IMR-90 (cell line): ENCODE measurements around the gene FHDC1. TPM values are rescaled to one million over a fixed set of nuclear protein-coding genes. Genes with fewer than 3 reads are reported as not detected.

Experiments
- ATAC-seq: fragments of 200-7000 bp; cut with Tn5 transposase; 2 replicates; pipeline ENCODE4 v1.9.1; 2020; ENCODE audit warnings: low read depth, mild to moderate bottlenecking, moderate library complexity
- BruUV-seq: library from RNA; stranded (reverse); fragments of 400-500 nt; replicated peaks from 2 replicates; lab custom pipeline; 2021; lab: Mats Ljungman, UMichigan
- CTCF ChIA-PET: fragments of 300-600 bp; formaldehyde crosslinking; extraction: SDS; loops from one replicate; lab custom pipeline; 2021; ENCODE audit warnings: antibody characterized with exemption; lab: Yijun Ruan, JAX
- POLR2A ChIA-PET: fragments of 300-600 bp; sonication (Branson Sonifier 250); formaldehyde crosslinking; loops from one replicate; lab custom pipeline; 2022; ENCODE audit warnings: antibody characterized with exemption; ENCODE audit not compliant: unreplicated experiment; lab: Charles Lee
- DNase-seq: peaks from one replicate; pipeline ENCODE4 v3.0.0; 2013
- H2AFZ ChIP-seq: replicated peaks from 2 replicates; pipeline ENCODE3; 2013; ENCODE audit warnings: low read length, mild to moderate bottlenecking; ENCODE audit not compliant: poor library complexity
- H2AK5ac ChIP-seq: 2 replicates; pipeline ENCODE4 v1.6.1; 2013; ENCODE audit warnings: low read depth, low read length, inconsistent platforms
- H2AK9ac ChIP-seq: replicated peaks from 2 replicates; pipeline ENCODE3; 2013; ENCODE audit warnings: mild to moderate bottlenecking, low read depth, low read length, moderate library complexity; ENCODE audit not compliant: poor library complexity
- H2BK120ac ChIP-seq: 2 replicates; pipeline ENCODE4 v1.6.1; 2013; ENCODE audit warnings: low read depth, low read length, inconsistent platforms
- H2BK15ac ChIP-seq: 3 replicates; pipeline ENCODE4 v1.6.1; 2013; ENCODE audit warnings: low read depth, low read length, inconsistent platforms
- H2BK20ac ChIP-seq: 2 replicates; pipeline ENCODE4 v1.6.1; 2013; ENCODE audit warnings: low read depth, mild to moderate bottlenecking, inconsistent platforms, low read length, moderate library complexity
- H2BK5ac ChIP-seq: 2 replicates; pipeline ENCODE4 v1.6.1; 2013; ENCODE audit warnings: mild to moderate bottlenecking, low read depth, low read length, inconsistent platforms; ENCODE audit not compliant: poor library complexity, severe bottlenecking
- H3K14ac ChIP-seq: replicated peaks from 2 replicates; pipeline ENCODE4 v1.6.1; 2013; ENCODE audit warnings: low read depth, low read length, inconsistent platforms
- H3K18ac ChIP-seq: 2 replicates; pipeline ENCODE4 v1.6.1; 2013; ENCODE audit warnings: low read depth, low read length, control low read depth
- H3K23ac ChIP-seq: 2 replicates; pipeline ENCODE4 v1.6.1; 2013; ENCODE audit warnings: low read depth, low read length, inconsistent platforms
- H3K27ac ChIP-seq: 2 replicates; pipeline ENCODE4 v1.5.1; 2013; ENCODE audit warnings: mild to moderate bottlenecking, control low read depth, low read length; ENCODE audit not compliant: insufficient read depth
- H3K27me3 ChIP-seq: 2 replicates; pipeline ENCODE4 v1.6.1; 2013; ENCODE audit warnings: low read length; ENCODE audit not compliant: control insufficient read depth, insufficient read depth
- H3K36me3 ChIP-seq: 2 replicates; pipeline ENCODE4 v1.6.1; 2013; ENCODE audit warnings: low read length, mixed read lengths; ENCODE audit not compliant: control insufficient read depth, insufficient read depth
- H3K4ac ChIP-seq: 2 replicates; pipeline ENCODE4 v1.6.1; 2013; ENCODE audit warnings: low read depth, low read length, inconsistent platforms
- H3K4me1 ChIP-seq: 2 replicates; pipeline ENCODE4 v1.6.1; 2013; ENCODE audit warnings: low read length, mixed read lengths; ENCODE audit not compliant: control insufficient read depth, insufficient read depth
- H3K4me2 ChIP-seq: 2 replicates; pipeline ENCODE4 v1.6.1; 2013; ENCODE audit warnings: low read depth, mild to moderate bottlenecking, control low read depth, low read length, moderate library complexity
- H3K4me3 ChIP-seq: 2 replicates; pipeline ENCODE4 v1.5.1; 2013; ENCODE audit warnings: low read depth, mild to moderate bottlenecking, control low read depth, low read length, moderate library complexity; ENCODE audit not compliant: insufficient read depth
- H3K56ac ChIP-seq: 2 replicates; pipeline ENCODE4 v1.6.1; 2013; ENCODE audit warnings: low read length, inconsistent platforms; ENCODE audit not compliant: insufficient read depth; ENCODE audit errors: extremely low read depth
- H3K79me1 ChIP-seq, 2 experiments: 2 replicates each; pipeline ENCODE4 v1.6.1; 2013; ENCODE audit warnings: low read length in 2 of 2, inconsistent platforms in 1 of 2, low read depth in 1 of 2
- H3K9ac ChIP-seq: 2 replicates; pipeline ENCODE4 v1.6.1; 2013; ENCODE audit warnings: low read depth, low read length, control low read depth
- H3K9me1 ChIP-seq: 2 replicates; pipeline ENCODE4 v1.6.1; 2013; ENCODE audit warnings: low read length, inconsistent platforms; ENCODE audit not compliant: insufficient read depth
- H3K9me3 ChIP-seq: 2 replicates; pipeline ENCODE4 v1.6.1; 2013; ENCODE audit warnings: low read length; ENCODE audit not compliant: control insufficient read depth, insufficient read depth
- H4K20me1 ChIP-seq: 2 replicates; pipeline ENCODE4 v1.6.1; 2013; ENCODE audit warnings: low read length, inconsistent platforms; ENCODE audit not compliant: insufficient read depth
- H4K5ac ChIP-seq: 2 replicates; pipeline ENCODE4 v1.6.1; 2013; ENCODE audit warnings: mild to moderate bottlenecking, low read depth, low read length, control low read depth
- H4K8ac ChIP-seq, 2 experiments: 2 replicates each; pipeline ENCODE4 v1.6.1; 2013; ENCODE audit warnings: low read depth in 2 of 2, low read length in 2 of 2, control low read depth in 1 of 2, inconsistent platforms in 1 of 2
- H4K91ac ChIP-seq: 2 replicates; pipeline ENCODE4 v1.6.1; 2013; ENCODE audit warnings: low read depth, low read length, inconsistent platforms; ENCODE audit not compliant: insufficient read depth
- BHLHE40 ChIP-seq: fragments of 150-350 bp; IDR thresholded peaks from 2 replicates; pipeline ENCODE4 v1.6.1; 2016; ENCODE audit warnings: mild to moderate bottlenecking, low read depth, low read length
- CEBPB ChIP-seq: IDR thresholded peaks from 2 replicates; pipeline ENCODE4 v1.6.1; 2012; ENCODE audit warnings: low read depth, low read length, improper control_type of control experiment
- CHD1 ChIP-seq: IDR thresholded peaks from 2 replicates; pipeline ENCODE4 v1.6.1; 2012; ENCODE audit warnings: low read depth, low read length, improper control_type of control experiment
- FOS ChIP-seq: fragments of 150-350 bp; IDR thresholded peaks from 2 replicates; pipeline ENCODE4 v1.6.1; 2016; ENCODE audit warnings: low read depth, low read length
- MAFK ChIP-seq: IDR thresholded peaks from 2 replicates; pipeline ENCODE4 v1.6.1; 2012; ENCODE audit warnings: low read depth, low read length, improper control_type of control experiment
- MAZ ChIP-seq: IDR thresholded peaks from 2 replicates; pipeline ENCODE4 v1.6.1; 2012; ENCODE audit warnings: low read depth, mild to moderate bottlenecking, low read length, improper control_type of control experiment, moderate library complexity, borderline replicate concordance
- MXI1 ChIP-seq: IDR thresholded peaks from 2 replicates; pipeline ENCODE4 v1.6.1; 2012; ENCODE audit warnings: low read depth, mild to moderate bottlenecking, low read length, moderate library complexity, borderline replicate concordance
- NFE2L2 ChIP-seq: fragments of 150-350 bp; IDR thresholded peaks from 2 replicates; pipeline ENCODE4 v1.6.1; 2016; ENCODE audit warnings: low read depth, mild to moderate bottlenecking, low read length
- POLR2A ChIP-seq: IDR thresholded peaks from 2 replicates; pipeline ENCODE4 v1.6.1; 2012; ENCODE audit warnings: mild to moderate bottlenecking, low read depth, low read length
- RAD21 ChIP-seq: IDR thresholded peaks from 2 replicates; pipeline ENCODE4 v1.6.1; 2012; ENCODE audit warnings: low read length, improper control_type of control experiment
- RCOR1 ChIP-seq: IDR thresholded peaks from 2 replicates; pipeline ENCODE4 v1.6.1; 2012; ENCODE audit warnings: mild to moderate bottlenecking, low read length, improper control_type of control experiment; ENCODE audit not compliant: insufficient replicate concordance
- RFX5 ChIP-seq: IDR thresholded peaks from 2 replicates; pipeline ENCODE4 v1.8.0; 2012; ENCODE audit warnings: low read depth, mild to moderate bottlenecking, low read length, moderate library complexity
- SMC3 ChIP-seq: fragments of 150-350 bp; IDR thresholded peaks from 2 replicates; pipeline ENCODE4 v1.6.1; 2016; ENCODE audit warnings: low read depth, mild to moderate bottlenecking, antibody characterized with exemption, low read length, moderate library complexity
- USF2 ChIP-seq: fragments of 150-350 bp; IDR thresholded peaks from 2 replicates; pipeline ENCODE4 v1.6.1; 2017; ENCODE audit warnings: mild to moderate bottlenecking, antibody characterized with exemption, low read length, low read depth
- WGBS, 2 experiments: methylation state at CpG; one replicate each; pipeline versions ENCODE4 v1.1.5 to v1.1.7; 2013; ENCODE audit warnings: missing lambda C conversion rate in 2 of 2; ENCODE audit not compliant: insufficient read length in 1 of 2; ENCODE audit errors: extremely low coverage in 2 of 2; 5-methylcytosine and 5-hydroxymethylcytosine counted together
- dilution Hi-C: fragments of 300-500 bp; cut with HindIII; formaldehyde crosslinking; loops from one replicate; pipeline ENCODE4 v1.14.3; 2018; ENCODE audit warnings: low sequenced_read_pairs; ENCODE audit not compliant: unreplicated experiment
- in situ Hi-C: fragments of 300-500 bp; cut with MboI; formaldehyde crosslinking; loops from 3 replicates; pipeline ENCODE4 v1.14.3; 2019; ENCODE audit warnings: low sequenced_read_pairs, inconsistent platforms, mixed read lengths
- intact Hi-C: fragments of 100-400 bp; cut with micrococcal nuclease; formaldehyde crosslinking; loops from 2 replicates; pipeline ENCODE4 v1.10.0; 2022
- polyA plus RNA-seq, 3 experiments: library from polyadenylated mRNA; depleted of rRNA; stranded (reverse); fragments of >200 nt; gene quantifications; 2 replicates each; pipeline ENCODE4 v1.2.3, GENCODE V29; 2012; ENCODE audit warnings: low replicate concordance in 1 of 3
- total RNA-seq: library from RNA; depleted of rRNA; stranded (reverse); fragments of >200 nt; gene quantifications from 2 replicates; pipeline ENCODE4 v1.2.3, GENCODE V29; 2012
- TF ChIP-seq, protein P1 (sequence below): conservative IDR thresholded peaks from 2 replicates; pipeline ENCODE4 v1.5.1; 2012; ENCODE audit warnings: mild to moderate bottlenecking, low read depth, low read length, improper control_type of control experiment
- TF ChIP-seq, protein P2 (sequence below): fragments of 150-350 bp; IDR thresholded peaks from 2 replicates; pipeline ENCODE4 v1.6.1; 2016; ENCODE audit warnings: low read depth, mild to moderate bottlenecking, low read length, moderate library complexity, borderline replicate concordance

FHDC1 gene
- total and polyA plus RNA-seq, 2 of the 4 experiments (the other 2 are of a cell fraction), result under 0.01 to 0.09 TPM

GRCh38 chr4:152960082-152960481 lies 24.0 kb downstream of the FHDC1 start:
- no peak for ATAC-seq

More at GRCh38 chr4:152960082-152960481, 24.0 kb downstream of the FHDC1 start:
- Histone ChIP-seq H2AK5ac (no peak overlapping the region), H4K5ac (no peak overlapping the region), H3K4me1 (peaks cover 10% of the 10 kb centered on the region), H3K9me1 (no peaks in the 10 kb centered on the region; the same call in 1 of the 2 replicates), H2BK15ac (no peak overlapping the region), H3K4me2 (no peak overlapping the region), H2AK9ac (no peak overlapping the region), H3K27me3 (0 out of 2 replicates have a peak, but pooled peaks cover 2% of the 10 kb centered on the region), H3K23ac (no peak overlapping the region), H3K56ac (no peak overlapping the region), H3K18ac (no peak overlapping the region), H2BK5ac (no peak overlapping the region), H3K9me3 (no peaks in the 10 kb centered on the region), H2BK120ac (no peak overlapping the region), H2AFZ (no peak overlapping the region), H3K4me3 (no peak overlapping the region), H3K27ac (no peak overlapping the region), H3K36me3 (no peaks in the 10 kb centered on the region), H4K91ac (no peak overlapping the region), H3K9ac (no peak overlapping the region), H3K4ac (no peak overlapping the region), H4K8ac (no peak overlapping the region), H3K79me1 (no peaks in the 10 kb centered on the region), H2BK20ac (no peak overlapping the region), H4K20me1 (no peaks in the 10 kb centered on the region), H3K14ac (no peak overlapping the region)
- WGBS, 2 experiments, result no CpG with 5 or more reads among the region's 3 CpGs
- DNase-seq, result no peak
- dilution Hi-C loops (no loop called here), in situ Hi-C loops (no loop called here), intact Hi-C loops (no loop called here)
- TF ChIP-seq FOS, result no peak
- no peak for TF ChIP-seq SMC3
- TF ChIP-seq CEBPB, result no peak
- no peak for TF ChIP-seq RCOR1
- no peak for TF ChIP-seq MAZ
- TF ChIP-seq MXI1, result no peak
- TF ChIP-seq CHD1, result no peak
- no peak for TF ChIP-seq MAFK
- no peak for TF ChIP-seq BHLHE40
- TF ChIP-seq NFE2L2, result no peak
- TF ChIP-seq, protein P1, sequence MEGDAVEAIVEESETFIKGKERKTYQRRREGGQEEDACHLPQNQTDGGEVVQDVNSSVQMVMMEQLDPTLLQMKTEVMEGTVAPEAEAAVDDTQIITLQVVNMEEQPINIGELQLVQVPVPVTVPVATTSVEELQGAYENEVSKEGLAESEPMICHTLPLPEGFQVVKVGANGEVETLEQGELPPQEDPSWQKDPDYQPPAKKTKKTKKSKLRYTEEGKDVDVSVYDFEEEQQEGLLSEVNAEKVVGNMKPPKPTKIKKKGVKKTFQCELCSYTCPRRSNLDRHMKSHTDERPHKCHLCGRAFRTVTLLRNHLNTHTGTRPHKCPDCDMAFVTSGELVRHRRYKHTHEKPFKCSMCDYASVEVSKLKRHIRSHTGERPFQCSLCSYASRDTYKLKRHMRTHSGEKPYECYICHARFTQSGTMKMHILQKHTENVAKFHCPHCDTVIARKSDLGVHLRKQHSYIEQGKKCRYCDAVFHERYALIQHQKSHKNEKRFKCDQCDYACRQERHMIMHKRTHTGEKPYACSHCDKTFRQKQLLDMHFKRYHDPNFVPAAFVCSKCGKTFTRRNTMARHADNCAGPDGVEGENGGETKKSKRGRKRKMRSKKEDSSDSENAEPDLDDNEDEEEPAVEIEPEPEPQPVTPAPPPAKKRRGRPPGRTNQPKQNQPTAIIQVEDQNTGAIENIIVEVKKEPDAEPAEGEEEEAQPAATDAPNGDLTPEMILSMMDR, result no peak
- TF ChIP-seq POLR2A, result no peak
- no peak for TF ChIP-seq RAD21
- TF ChIP-seq, protein P2, sequence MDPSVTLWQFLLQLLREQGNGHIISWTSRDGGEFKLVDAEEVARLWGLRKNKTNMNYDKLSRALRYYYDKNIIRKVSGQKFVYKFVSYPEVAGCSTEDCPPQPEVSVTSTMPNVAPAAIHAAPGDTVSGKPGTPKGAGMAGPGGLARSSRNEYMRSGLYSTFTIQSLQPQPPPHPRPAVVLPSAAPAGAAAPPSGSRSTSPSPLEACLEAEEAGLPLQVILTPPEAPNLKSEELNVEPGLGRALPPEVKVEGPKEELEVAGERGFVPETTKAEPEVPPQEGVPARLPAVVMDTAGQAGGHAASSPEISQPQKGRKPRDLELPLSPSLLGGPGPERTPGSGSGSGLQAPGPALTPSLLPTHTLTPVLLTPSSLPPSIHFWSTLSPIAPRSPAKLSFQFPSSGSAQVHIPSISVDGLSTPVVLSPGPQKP, result no peak
- no peak for TF ChIP-seq RFX5
- TF ChIP-seq USF2, result no peak
- ChIA-PET POLR2A (no interaction called here), CTCF (interaction anchor here (0.7 kb wide), 1 partner anchor 10 kb away, joined by 3 read pairs; no protein-coding TSS in a partner anchor)
- no TSS peak for BruUV-seq
